KBM-7 (cell line): Measurements from ENCODE around the gene ASCC1.
"Not testable (repeated sequence)": the region's sequence is repeated elsewhere in the genome, so short reads cannot be mapped to it uniquely, and the experiment has no call there.

ENCODE experiments used
- DNase-seq: peaks from one replicate; pipeline ENCODE4 v3.0.0-alpha.2; 2015
- in situ Hi-C: fragments of 300-500 bp; cut with MboI; formaldehyde crosslinking; loops from 2 replicates; pipeline ENCODE4 v1.14.3; 2020; ENCODE audit warnings: low sequenced_read_pairs, low pct_unique_long_range_greater_than_20kb, mixed read lengths

ASCC1 gene

DNA sequence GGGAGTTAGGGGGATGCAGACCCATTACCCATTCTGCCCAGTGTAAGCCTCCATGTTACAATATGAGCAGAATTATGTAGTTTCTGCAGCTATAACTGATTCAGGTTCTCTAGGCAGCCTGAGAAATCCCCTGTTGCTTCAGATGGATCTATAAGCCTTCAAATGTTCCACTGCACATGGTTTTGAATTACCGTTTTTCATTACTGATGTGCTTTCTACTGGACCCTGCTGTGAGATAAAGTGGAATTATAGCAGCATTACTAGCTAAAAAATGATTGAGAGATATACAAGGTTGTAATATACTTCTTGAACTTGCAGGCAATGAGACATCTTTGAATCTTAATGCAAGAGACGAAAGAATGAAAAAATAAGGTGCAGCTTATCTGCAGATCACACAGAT is 38.6 kb downstream of the ASCC1 start:
- DNase-seq = no peak
- in situ Hi-C loops = no loop called here

DNA sequence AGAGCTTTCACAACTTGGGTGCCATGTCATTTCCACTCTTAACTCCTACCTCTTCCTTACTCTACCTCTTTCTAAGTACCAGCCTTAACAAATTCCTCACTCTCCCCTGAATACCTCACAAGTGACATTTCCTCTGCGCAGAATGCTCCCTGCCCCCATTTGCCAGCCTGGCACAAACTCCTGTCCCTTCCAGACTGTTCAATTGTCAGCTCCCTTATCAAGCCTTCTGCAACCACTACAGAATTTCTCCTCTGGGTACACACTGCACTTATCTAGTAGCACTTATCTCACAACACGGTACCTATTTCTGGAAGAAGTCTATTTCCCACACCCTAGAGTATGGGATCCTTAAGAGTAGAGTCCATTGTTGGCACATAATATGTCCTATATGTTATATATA is 39.4 kb downstream of the ASCC1 start:
- no peak for DNase-seq
- in situ Hi-C loops = no loop called here

DNA sequence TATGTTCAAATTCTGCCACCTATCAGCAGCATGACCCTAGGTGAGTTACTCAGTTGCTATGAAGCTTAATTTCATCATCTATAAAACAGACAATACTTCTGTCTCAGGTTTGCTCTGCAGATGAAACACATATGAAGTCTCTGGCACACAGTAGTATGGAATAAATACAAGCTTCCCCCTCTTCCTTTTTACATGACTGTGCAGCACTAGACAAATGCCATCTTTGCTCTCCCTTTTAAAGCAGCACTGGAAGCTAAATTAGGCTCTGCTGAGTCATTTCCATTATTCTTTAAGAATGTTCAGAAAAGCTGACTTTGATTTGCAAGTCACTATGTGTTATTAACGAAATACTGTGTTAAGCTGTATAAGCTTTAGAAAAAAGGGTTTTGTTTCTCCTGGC is 40.9 kb downstream of the ASCC1 start:
- in situ Hi-C loops = no loop called here

DNA sequence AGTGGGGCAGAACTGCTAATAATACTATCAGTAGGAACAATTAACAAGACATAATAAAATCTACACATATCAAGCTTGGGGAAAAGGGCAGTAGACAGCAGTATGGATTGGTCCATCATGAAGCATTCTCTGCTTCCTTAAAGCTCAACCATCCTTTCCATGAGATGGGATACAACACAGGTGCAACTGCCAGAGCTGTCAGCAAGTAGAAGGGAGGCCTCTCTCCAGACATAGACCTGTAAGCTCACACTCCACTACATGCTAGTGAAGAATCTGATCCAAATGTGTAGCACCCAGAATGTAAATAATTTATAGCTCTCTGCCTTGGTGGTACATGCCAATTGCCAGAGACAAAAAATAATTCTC is 41.8 kb downstream of the ASCC1 start:
- in situ Hi-C loops = no loop called here

More for the DNA sequence above, 40.9 kb downstream of the ASCC1 start:
- DNase-seq = no peak

DNA sequence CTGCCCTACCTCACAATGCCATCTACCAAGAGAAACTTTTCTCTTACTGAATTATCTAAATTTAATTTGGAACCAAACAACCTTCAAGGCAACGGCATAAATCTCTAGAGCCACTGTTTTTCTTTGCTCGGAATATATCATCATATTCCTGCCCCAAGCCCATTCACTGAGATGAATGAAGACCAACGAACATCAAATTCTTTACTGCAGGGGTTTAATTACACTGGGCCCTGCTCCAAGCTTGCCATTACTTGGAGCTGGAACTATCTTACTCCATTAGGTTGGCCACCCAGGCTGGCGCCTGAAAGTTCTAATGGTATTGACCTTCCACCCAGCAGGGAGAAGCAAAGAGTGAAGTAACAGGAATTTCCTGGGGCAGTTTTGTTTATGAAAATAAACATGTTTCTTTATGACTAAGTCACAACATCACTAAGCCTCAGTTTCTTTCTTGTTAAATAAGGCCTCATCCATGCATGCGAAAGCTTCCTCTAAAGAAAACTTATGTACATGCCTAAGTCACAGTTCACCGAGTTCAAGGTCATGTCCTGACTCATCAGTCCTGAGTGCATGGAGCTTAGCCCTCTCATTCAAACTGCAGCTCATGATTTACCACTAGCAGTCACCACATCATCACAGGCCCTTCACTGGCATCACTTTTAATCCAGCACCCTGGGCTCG is 42.3 kb downstream of the ASCC1 start:
- DNase-seq = no peak
- in situ Hi-C loops = no loop called here

More for the DNA sequence above, 41.8 kb downstream of the ASCC1 start:
- no peak for DNase-seq

DNA sequence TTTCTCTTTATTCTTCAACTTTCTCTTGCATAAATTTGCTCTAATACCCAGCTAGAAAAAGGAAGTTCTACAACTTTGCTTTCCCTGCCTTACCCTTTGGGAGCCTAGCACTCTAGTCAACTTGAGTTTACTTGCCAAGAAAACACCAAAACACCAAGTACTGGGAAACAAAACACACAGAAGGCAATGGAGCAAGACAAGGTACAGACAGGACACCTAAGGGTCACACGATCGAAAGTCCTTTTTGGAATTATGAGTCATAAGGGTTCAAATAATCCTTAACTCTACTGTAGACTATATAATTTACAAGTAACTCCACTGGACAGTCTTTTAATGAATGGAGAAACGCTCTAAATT is 42.8 kb downstream of the ASCC1 start:
- DNase-seq = no peak
- in situ Hi-C loops = no loop called here

DNA sequence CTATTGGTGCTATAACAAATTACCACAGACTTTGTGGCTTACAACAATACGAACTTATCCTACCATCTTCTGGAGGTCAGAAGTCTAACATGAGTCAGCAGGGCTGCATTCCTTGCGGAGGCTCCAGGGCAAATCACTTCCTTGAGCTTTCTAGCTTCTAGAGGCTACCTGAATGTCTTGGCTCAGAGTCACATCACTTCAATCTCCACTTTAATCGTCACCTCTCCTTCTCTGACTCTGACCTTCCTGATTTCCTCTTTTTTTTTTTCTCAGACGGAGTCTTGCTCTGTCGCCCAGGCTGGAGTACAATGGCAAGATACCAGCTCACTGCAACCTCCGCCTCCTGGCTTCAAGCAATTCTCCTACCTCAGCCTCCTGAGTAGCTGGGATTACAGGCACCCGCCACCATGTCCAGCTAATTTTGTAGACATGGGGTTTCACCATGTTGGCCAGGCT is 44.9 kb downstream of the ASCC1 start:
- no peak for DNase-seq
- in situ Hi-C loops = no loop called here

DNA sequence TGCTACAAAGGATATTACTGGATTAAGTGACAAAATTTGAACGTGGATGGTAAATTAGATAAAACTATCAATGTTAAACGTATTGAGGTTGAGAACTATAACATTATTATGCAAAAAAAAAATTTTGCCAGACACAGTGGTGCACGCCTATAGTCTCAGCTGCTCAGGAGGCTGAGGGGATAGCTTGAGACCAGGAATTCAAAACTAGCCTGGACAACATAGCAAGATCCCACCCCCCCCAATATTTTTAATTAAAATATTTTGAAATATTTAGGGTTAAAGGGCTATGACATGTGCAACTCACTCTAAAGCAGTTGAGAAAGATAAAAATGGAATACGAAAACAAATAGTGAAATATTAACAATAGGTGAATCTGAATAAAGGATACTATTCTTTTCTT is 45.3 kb downstream of the ASCC1 start:
- in situ Hi-C loops = no loop called here
- no peak for DNase-seq

DNA sequence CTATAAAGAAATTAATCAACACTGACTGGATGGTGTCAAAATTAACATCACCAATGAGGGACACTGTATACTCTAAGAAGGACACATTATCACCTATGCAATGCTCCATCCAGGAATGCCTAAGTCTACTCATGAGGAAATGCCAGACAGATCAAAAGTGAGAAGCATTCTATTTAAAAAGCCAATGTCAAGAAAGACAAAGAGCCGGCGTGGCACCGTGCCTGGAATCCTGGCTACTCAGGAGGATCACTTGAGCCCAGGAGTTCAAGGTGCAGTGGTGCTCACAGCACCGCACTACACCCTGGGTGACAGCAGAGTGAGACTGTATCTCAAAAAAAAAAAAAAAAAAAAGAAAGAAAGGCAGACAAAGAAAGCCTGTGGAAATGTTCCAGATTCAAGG is 45.8 kb downstream of the ASCC1 start:
- in situ Hi-C loops = no loop called here
- no peak for DNase-seq

DNA sequence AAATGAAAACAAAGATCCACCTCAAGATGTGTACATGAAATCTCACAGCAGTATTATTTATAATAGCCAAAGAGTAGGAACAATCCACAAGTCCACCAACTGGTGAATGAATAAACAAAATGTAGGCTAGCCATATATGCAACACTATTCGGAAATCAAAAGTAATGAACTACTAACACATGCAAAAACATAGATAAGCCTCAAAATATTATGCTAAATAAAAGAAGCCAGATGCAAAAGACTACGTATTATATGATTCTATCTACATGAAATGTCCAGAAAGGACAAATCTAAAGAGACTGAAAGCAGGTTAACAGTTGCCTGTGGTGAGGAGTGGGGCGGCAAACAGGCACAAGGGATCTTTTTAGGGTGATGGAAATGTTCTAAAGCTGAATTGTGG is 49.0 kb downstream of the ASCC1 start:
- in situ Hi-C loops = no loop called here
- DNase-seq = no peak

DNA sequence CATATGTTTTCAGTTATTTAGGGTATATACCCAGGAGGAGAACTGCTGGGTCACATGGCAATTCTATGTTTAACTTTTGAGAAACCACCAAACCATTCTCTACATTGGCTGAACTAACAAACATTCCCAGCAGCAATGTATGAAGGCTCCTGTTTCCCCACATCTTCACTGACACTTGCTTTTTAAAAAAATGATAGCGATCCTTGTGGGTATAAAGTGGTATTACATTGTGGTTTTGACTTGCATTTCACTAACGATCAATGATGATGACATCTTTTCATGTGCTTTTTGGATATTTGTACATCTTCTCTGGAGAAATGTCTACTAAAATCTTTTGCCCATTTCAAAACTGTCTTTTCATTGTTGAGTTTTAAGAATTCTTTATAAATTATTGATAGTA is 51.5 kb downstream of the ASCC1 start:
- in situ Hi-C loops = no loop called here
- peak; percentile 46 for DNase-seq

DNA sequence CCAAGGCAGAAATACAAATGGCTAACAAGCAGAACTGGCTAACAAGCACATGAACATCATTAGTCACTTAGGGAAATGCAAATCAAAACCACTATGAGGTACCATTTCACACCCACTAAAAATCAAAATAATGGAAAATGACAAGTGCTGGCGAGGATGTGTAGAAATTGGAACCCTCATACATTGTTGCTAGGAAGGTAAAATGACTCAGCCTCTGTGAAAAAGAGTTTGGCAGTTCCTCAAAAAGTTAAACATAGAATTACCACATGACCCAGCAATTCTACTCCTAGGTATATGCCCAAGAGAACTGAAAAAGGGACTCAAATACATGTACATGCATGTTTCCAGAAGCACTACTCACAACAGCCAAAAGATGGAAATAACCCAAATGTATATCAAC is 53.1 kb downstream of the ASCC1 start:
- DNase-seq = peak; percentile 62
- in situ Hi-C loops = no loop called here

DNA sequence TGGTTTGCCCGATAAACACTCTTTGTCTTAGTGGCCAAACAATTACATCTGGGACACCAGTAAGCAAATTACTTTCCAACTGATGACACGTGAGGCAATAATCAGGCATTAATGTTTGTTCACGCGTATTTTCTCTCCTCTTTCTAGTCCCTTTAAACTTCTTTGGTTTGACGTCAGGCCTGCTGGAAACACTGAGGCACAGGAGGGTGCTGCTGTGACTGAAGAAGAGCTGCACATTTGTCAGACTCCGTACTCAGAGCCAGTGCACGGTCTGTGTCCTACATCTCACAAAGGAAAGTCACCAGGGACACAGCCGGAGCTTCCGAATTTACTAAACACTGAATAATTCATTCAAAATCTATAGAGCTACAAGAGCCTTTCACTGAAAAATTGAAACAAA is 57.9 kb downstream of the ASCC1 start:
- in situ Hi-C loops = no loop called here
- DNase-seq = no peak

DNA sequence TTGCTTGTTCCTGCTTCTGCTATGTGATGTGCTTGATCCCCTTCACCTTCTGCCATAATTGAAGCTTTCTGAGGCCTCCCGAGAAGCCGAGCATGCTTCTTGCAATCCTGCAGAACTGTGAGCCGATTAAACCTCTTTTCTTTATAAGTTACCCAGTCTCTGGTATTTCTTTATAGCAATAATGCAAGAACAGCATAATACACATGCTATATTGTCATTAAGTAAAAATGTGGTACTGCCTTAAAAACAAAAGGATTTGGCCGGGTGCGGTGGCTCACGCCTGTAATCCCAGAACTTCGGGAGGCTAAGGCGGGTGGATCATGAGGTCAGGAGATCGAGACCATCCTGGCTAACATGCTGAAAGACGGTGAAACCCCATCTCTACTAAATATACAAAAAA is 59.9 kb downstream of the ASCC1 start:
- in situ Hi-C loops = no loop called here
- DNase-seq = no peak

DNA sequence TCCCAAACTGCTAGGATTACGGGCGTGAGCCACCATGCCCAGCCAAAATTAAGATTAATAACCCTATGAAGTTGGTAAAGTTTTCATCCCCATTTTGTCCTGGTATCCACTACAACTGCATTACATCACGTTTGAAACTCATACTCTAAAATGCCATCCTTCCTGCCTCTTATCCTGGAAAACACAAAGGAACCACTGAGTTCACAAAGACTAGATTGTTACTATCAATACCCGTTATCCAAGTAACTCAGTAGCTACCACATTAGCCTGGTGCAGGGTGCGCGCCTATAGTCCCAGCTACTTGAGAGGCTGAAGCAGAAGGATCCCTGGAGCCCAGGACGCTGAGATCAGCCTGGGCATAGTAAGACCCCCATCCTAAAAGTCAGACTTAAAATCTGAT is 63.8 kb downstream of the ASCC1 start:
- in situ Hi-C loops = no loop called here

DNA sequence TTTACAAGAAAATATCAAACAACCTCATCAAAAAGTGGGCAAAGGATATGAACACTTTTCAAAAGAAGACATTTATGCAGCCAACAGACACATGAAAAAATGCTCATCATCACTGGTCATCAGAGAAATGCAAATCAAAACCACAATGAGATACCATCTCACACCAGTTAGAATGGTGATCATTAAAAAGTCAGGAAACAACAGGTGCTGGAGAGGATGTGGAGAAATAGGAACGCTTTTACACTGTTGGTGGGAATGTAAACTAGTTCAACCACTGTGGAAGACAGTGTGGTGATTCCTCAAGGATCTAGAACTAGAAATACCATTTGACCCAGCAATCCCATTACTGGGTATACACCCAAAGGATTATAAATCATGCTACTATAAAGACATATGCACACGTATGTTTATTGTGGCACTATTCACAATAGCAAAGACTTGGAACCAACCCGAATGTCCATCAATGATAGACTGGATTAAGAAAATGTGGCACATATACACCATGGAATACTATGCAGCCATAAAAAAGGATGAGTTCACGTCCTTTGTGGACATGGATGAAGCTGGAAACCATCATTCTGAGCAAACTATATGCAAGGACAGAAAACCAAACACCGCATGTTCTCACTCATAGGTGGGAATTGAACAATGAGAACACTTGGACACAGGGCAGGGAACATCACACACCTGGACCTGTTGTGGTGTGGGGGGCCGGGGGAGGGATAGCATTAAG is 65.2 kb downstream of the ASCC1 start:
- DNase-seq, in situ Hi-C loops: not testable (repeated sequence)

More for the DNA sequence above, 63.8 kb downstream of the ASCC1 start:
- DNase-seq = no peak

DNA sequence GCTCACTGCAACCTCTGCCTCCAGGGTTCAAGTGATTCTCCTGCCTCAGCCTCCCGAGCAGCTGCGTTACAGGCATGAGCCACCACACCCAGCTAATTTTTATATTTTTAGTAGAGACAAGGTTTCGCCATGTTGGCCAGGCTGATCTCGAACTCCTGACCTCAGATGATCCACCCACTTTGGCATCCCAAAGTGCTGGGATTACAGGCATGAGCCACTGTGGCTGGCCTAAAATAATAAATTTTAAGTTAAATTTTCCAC is 68.8 kb downstream of the ASCC1 start:
- DNase-seq = not testable (repeated sequence)
- in situ Hi-C loops = loop anchor here (25.0 kb wide), 1 partner anchor 190 kb away; no protein-coding TSS in a partner anchor

DNA sequence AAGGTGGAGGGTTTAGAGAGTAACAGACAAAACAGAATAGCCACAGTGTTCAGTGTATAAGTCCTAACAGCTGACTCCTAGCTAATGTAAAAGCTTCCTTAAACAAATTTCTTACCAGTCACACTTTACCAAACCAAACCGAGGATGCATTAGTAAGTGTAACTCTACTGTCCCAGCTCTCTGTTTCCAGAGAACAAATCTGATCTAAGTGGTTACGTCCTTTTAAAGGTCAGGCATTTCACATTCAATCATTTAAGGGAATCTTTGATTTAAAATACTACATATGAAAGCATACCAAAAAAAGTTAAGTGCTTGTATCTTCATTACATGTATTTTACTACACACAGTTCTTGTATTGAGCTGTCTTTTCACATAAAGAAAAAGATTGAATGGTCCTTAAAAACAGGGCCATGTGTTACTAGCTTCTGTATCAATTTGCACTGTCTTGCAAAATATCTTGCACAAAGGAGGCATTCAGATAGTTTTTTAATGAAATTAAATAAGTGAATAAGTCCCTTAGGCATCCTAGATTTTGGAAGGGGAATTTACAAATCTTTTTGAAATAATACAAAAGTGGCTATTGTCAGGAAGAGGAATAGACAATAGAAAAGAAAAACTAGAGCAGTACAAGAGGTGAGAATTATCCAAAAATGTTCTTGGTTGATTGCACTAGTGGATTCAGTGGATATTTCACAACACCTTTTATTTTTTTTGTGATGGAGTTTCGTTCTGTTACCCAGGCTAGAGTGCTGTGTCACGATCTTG is 69.3 kb downstream of the ASCC1 start:
- in situ Hi-C loops = loop anchor here (25.0 kb wide), 1 partner anchor 191 kb away; no protein-coding TSS in a partner anchor
- no peak for DNase-seq

DNA sequence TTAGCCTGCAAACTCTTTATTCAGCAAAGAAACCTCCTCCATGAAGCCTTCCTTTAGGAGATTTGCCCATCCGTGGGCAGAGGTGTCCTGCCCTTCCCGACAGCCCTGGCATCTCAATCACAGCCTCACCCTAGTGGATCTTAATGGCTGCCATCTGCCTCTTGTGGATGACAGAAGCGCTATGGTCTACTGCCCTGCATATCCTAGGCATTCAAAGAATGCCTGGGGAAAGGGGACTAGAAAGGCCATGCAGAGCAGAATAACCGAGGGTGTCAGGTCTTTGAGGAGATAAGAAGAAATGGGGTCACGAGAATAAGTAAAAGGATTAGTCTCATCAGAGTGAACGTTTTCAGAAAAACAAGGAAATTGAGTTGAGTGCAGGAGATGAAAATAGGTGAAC is 70.0 kb downstream of the ASCC1 start:
- in situ Hi-C loops = loop anchor here (25.0 kb wide), 1 partner anchor 191 kb away; no protein-coding TSS in a partner anchor
- no peak for DNase-seq

DNA sequence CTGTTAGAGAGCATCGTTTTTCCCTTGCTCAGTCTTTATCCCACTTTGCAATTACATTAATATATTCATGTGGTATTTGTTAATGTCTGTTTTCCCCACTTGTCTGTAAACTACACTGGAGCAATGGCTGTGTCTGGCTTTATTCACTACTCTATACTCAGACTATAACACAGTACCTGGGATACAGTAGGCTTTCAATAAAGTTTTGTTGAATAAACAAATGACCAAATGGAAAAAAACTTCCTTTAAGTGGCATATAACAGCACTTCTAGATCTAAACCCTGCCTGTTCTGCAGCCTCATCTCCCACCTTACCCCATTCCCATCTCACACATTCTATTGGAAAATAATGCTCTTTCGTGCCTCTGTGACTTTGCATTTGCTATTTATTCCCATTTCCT is 70.4 kb downstream of the ASCC1 start:
- no peak for DNase-seq
- in situ Hi-C loops = loop anchor here (25.0 kb wide), 1 partner anchor 192 kb away; no protein-coding TSS in a partner anchor
